Measurements from ENCODE around the gene NTNG1.

The NTNG1 gene

GRCh38 chr1:107247679-107248078 is 106.8 kb downstream of the NTNG1 start:
- Histone ChIP-seq H3K4me3 (replicated peaks; ENCODE audit: insufficient read depth, low read length) (no peak overlapping the region), H3K27ac (replicated peaks) (no peak overlapping the region), H3K27me3 (ENCODE audit: insufficient read depth, poor library complexity, severe bottlenecking) (no peaks in the 10 kb centered on the region)
- no peak for DNase-seq (ENCODE audit: low read depth in 1 of 2, low spot score in 1 of 2)
- TF ChIP-seq GABPA (IDR thresholded peaks at IDR 0.05; ENCODE audit: low read depth) (no peak), POLR2AphosphoS5 (IDR thresholded peaks at IDR 0.05; ENCODE audit: low read depth) (no peak), CTCF (IDR thresholded peaks at IDR 0.05; ENCODE audit: insufficient read depth, low read length) (no peak), REST (IDR thresholded peaks at IDR 0.05; ENCODE audit: insufficient replicate concordance, low read depth) (no peak), SPI1 (IDR thresholded peaks at IDR 0.05; ENCODE audit: borderline replicate concordance, low read depth) (no peak)

GRCh38 chr1:107250169-107250568 is 109.3 kb downstream of the NTNG1 start:
- DNase-seq (ENCODE audit: low read depth in 1 of 2, low spot score in 1 of 2) = no peak
- Histone ChIP-seq H3K4me3 (replicated peaks; ENCODE audit: insufficient read depth, low read length) (no peak overlapping the region), H3K27me3 (ENCODE audit: insufficient read depth, poor library complexity, severe bottlenecking) (no peaks in the 10 kb centered on the region), H3K27ac (replicated peaks) (no peak overlapping the region)
- TF ChIP-seq POLR2AphosphoS5 (IDR thresholded peaks at IDR 0.05; ENCODE audit: low read depth) = no peak
- no peak for TF ChIP-seq GABPA (IDR thresholded peaks at IDR 0.05; ENCODE audit: low read depth)
- TF ChIP-seq REST (IDR thresholded peaks at IDR 0.05; ENCODE audit: insufficient replicate concordance, low read depth) = no peak
- TF ChIP-seq SPI1 (IDR thresholded peaks at IDR 0.05; ENCODE audit: borderline replicate concordance, low read depth) = no peak
- TF ChIP-seq CTCF (IDR thresholded peaks at IDR 0.05; ENCODE audit: insufficient read depth, low read length) = no peak

GRCh38 chr1:107251083-107251482 is 110.2 kb downstream of the NTNG1 start:
- no peak for DNase-seq (ENCODE audit: low read depth in 1 of 2, low spot score in 1 of 2)
- no peaks in the 10 kb centered on the region for H3K27me3 ChIP-seq (ENCODE audit: insufficient read depth, poor library complexity, severe bottlenecking)
- H3K27ac ChIP-seq (replicated peaks) = no peak overlapping the region
- no peak overlapping the region for H3K4me3 ChIP-seq (replicated peaks; ENCODE audit: insufficient read depth, low read length)
- TF ChIP-seq REST (IDR thresholded peaks at IDR 0.05; ENCODE audit: insufficient replicate concordance, low read depth) (no peak), SPI1 (IDR thresholded peaks at IDR 0.05; ENCODE audit: borderline replicate concordance, low read depth) (no peak), CTCF (IDR thresholded peaks at IDR 0.05; ENCODE audit: insufficient read depth, low read length) (no peak), POLR2AphosphoS5 (IDR thresholded peaks at IDR 0.05; ENCODE audit: low read depth) (no peak), GABPA (IDR thresholded peaks at IDR 0.05; ENCODE audit: low read depth) (no peak)
